ENCODE data around the gene KRTAP9-7.

Gene KRTAP9-7

GRCh38 chr17:41304091-41304490 is 28.6 kb downstream of the KRTAP9-7 start:
- H3K9ac ChIP-seq (ENCODE audit: insufficient read length, low read depth): no peak overlapping the region
- no peaks in the 10 kb centered on the region for H3K9me3 ChIP-seq (ENCODE audit: insufficient read depth, low read length)
- no peak for TF ChIP-seq ZNF274 (IDR thresholded peaks at IDR 0.05; ENCODE audit: low read depth, low read length)
- TF ChIP-seq YY1 (IDR thresholded peaks at IDR 0.05; ENCODE audit: insufficient read depth, insufficient read length): no peak
- TF ChIP-seq SUZ12 (IDR thresholded peaks at IDR 0.05; ENCODE audit: extremely low read depth, insufficient read depth, insufficient read length): no peak
- no peak overlapping the region for H3K4me3 ChIP-seq (ENCODE audit: insufficient read length, low read depth)
- no peak for DNase-seq (ENCODE audit: low read depth, low spot score)
- no peaks in the 10 kb centered on the region for H3K27me3 ChIP-seq (ENCODE audit: insufficient read depth, insufficient read length)
- H3K36me3 ChIP-seq (ENCODE audit: insufficient read depth, insufficient read length, low read length): no peaks in the 10 kb centered on the region
- no peaks in the 10 kb centered on the region for H3K4me1 ChIP-seq (ENCODE audit: insufficient read depth, insufficient read length)

GRCh38 chr17:41307647-41308046 is 32.1 kb downstream of the KRTAP9-7 start:
- no peak for TF ChIP-seq YY1 (IDR thresholded peaks at IDR 0.05; ENCODE audit: insufficient read depth, insufficient read length)
- TF ChIP-seq ZNF274 (IDR thresholded peaks at IDR 0.05; ENCODE audit: low read depth, low read length): no peak
- TF ChIP-seq SUZ12 (IDR thresholded peaks at IDR 0.05; ENCODE audit: extremely low read depth, insufficient read depth, insufficient read length): no peak
- no peaks in the 10 kb centered on the region for H3K9me3 ChIP-seq (ENCODE audit: insufficient read depth, low read length)
- H3K36me3 ChIP-seq (ENCODE audit: insufficient read depth, insufficient read length, low read length): no peaks in the 10 kb centered on the region
- no peak for DNase-seq (ENCODE audit: low read depth, low spot score)
- H3K4me3 ChIP-seq (ENCODE audit: insufficient read length, low read depth): no peak overlapping the region
- no peaks in the 10 kb centered on the region for H3K27me3 ChIP-seq (ENCODE audit: insufficient read depth, insufficient read length)
- no peaks in the 10 kb centered on the region for H3K4me1 ChIP-seq (ENCODE audit: insufficient read depth, insufficient read length)
- no peak overlapping the region for H3K9ac ChIP-seq (ENCODE audit: insufficient read length, low read depth)

GRCh38 chr17:41308251-41308917 is 32.9 kb downstream of the KRTAP9-7 start:
- Histone ChIP-seq H3K9me3 (ENCODE audit: insufficient read depth, low read length) (no peaks in the 10 kb centered on the region), H3K4me1 (ENCODE audit: insufficient read depth, insufficient read length) (no peaks in the 10 kb centered on the region), H3K4me3 (ENCODE audit: insufficient read length, low read depth) (no peak overlapping the region), H3K27me3 (ENCODE audit: insufficient read depth, insufficient read length) (no peaks in the 10 kb centered on the region), H3K9ac (ENCODE audit: insufficient read length, low read depth) (no peak overlapping the region), H3K36me3 (ENCODE audit: insufficient read depth, insufficient read length, low read length) (no peaks in the 10 kb centered on the region)
- TF ChIP-seq YY1 (IDR thresholded peaks at IDR 0.05; ENCODE audit: insufficient read depth, insufficient read length) (no peak), SUZ12 (IDR thresholded peaks at IDR 0.05; ENCODE audit: extremely low read depth, insufficient read depth, insufficient read length) (no peak), ZNF274 (IDR thresholded peaks at IDR 0.05; ENCODE audit: low read depth, low read length) (no peak)
- DNase-seq (ENCODE audit: low read depth, low spot score): no peak

GRCh38 chr17:41308918-41309359 is 33.4 kb downstream of the KRTAP9-7 start, which contains the start of gene KRTAP16-1:
TSS of gene KRTAP16-1 (minus strand) at chr17:41309309. CDS start at chr17:41309253, 56 bp downstream.
- TF ChIP-seq SUZ12 (IDR thresholded peaks at IDR 0.05; ENCODE audit: extremely low read depth, insufficient read depth, insufficient read length) (no peak), YY1 (IDR thresholded peaks at IDR 0.05; ENCODE audit: insufficient read depth, insufficient read length) (no peak), ZNF274 (IDR thresholded peaks at IDR 0.05; ENCODE audit: low read depth, low read length) (no peak)
- Histone ChIP-seq H3K9ac (ENCODE audit: insufficient read length, low read depth) (no peak within 1 kb of the TSS), H3K9me3 (ENCODE audit: insufficient read depth, low read length) (no peaks in the 10 kb centered on the region), H3K36me3 (ENCODE audit: insufficient read depth, insufficient read length, low read length) (no peaks in the 10 kb centered on the region), H3K4me1 (ENCODE audit: insufficient read depth, insufficient read length) (no peaks in the 10 kb centered on the region), H3K4me3 (ENCODE audit: insufficient read length, low read depth) (no peak within 1 kb of the TSS), H3K27me3 (ENCODE audit: insufficient read depth, insufficient read length) (no peaks in the 10 kb centered on the region)
- no peak for DNase-seq (ENCODE audit: low read depth, low spot score)

DNA sequence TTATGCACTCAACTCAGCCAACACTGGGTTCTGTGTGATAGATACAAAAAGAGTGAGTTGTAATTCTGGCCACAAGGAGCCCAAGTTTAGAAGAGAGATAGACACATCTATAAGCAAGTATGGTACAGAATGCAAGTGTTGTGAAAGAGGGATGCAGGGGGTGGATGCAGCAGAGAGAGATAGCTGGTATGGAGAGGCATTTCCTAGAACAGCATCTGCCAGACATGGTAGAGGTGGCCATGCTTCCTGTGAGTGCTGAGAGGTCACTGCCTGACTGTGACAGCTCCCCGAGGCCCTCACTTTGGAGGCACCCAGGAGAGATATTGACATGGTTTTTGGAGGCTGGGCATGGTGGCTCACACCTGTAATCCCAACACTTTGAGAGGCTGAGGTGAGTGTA is 35.6 kb downstream of the KRTAP9-7 start:
- no peaks in the 10 kb centered on the region for H3K36me3 ChIP-seq (ENCODE audit: insufficient read depth, insufficient read length, low read length)
- no peak for TF ChIP-seq YY1 (IDR thresholded peaks at IDR 0.05; ENCODE audit: insufficient read depth, insufficient read length)
- TF ChIP-seq SUZ12 (IDR thresholded peaks at IDR 0.05; ENCODE audit: extremely low read depth, insufficient read depth, insufficient read length): no peak
- no peak for TF ChIP-seq ZNF274 (IDR thresholded peaks at IDR 0.05; ENCODE audit: low read depth, low read length)
- H3K27me3 ChIP-seq (ENCODE audit: insufficient read depth, insufficient read length): no peaks in the 10 kb centered on the region
- no peak for DNase-seq (ENCODE audit: low read depth, low spot score)
- H3K4me3 ChIP-seq (ENCODE audit: insufficient read length, low read depth): no peak overlapping the region
- no peaks in the 10 kb centered on the region for H3K9me3 ChIP-seq (ENCODE audit: insufficient read depth, low read length)
- no peaks in the 10 kb centered on the region for H3K4me1 ChIP-seq (ENCODE audit: insufficient read depth, insufficient read length)
- no peak overlapping the region for H3K9ac ChIP-seq (ENCODE audit: insufficient read length, low read depth)

DNA sequence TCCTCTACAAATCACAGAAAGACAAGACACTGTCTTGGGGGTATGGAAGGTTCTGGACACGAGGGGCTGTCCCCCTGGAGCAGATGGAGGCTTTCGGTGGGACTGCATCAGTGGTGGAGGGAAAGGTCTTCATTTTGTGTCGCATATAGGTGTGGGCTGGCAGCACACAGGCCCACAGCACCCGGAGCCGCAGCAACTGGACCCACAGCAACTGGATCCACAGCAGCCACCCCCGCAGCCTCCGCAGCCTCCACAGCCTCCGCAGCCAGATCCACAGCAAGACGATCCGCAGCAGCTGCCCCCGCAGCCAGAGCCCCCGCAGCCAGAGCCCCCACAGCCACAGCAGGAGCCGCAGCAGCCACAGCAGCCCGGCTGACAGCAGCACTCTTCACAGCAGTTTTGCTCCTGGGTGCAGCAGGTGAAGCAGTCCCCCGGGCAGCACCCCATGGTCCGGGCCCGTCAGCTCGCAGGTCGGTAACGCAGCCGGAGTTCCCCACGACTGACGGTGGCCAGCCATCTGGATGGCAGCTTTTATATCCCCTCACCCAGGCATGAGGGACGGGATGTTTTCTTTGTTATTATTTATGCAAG is 39.8 kb downstream of the KRTAP9-7 start, which contains the start of gene KRTAP17-1:
Gene KRTAP17-1 (minus strand): TSS at position 507 of the 591 bp plus-strand sequence. CDS start 60 bp downstream, at position 447.
- Histone ChIP-seq H3K36me3 (ENCODE audit: insufficient read depth, insufficient read length, low read length) (no peaks in the 10 kb centered on the region), H3K9ac (ENCODE audit: insufficient read length, low read depth) (no peak within 1 kb of the TSS), H3K4me3 (ENCODE audit: insufficient read length, low read depth) (no peak within 1 kb of the TSS), H3K4me1 (ENCODE audit: insufficient read depth, insufficient read length) (no peaks in the 10 kb centered on the region), H3K27me3 (ENCODE audit: insufficient read depth, insufficient read length) (no peaks in the 10 kb centered on the region), H3K9me3 (ENCODE audit: insufficient read depth, low read length) (peaks cover 13% of the 10 kb centered on the region)
- DNase-seq (ENCODE audit: low read depth, low spot score): no peak
- no peak for TF ChIP-seq YY1 (IDR thresholded peaks at IDR 0.05; ENCODE audit: insufficient read depth, insufficient read length)
- no peak for TF ChIP-seq SUZ12 (IDR thresholded peaks at IDR 0.05; ENCODE audit: extremely low read depth, insufficient read depth, insufficient read length)
- TF ChIP-seq ZNF274 (IDR thresholded peaks at IDR 0.05; ENCODE audit: low read depth, low read length): no peak

DNA sequence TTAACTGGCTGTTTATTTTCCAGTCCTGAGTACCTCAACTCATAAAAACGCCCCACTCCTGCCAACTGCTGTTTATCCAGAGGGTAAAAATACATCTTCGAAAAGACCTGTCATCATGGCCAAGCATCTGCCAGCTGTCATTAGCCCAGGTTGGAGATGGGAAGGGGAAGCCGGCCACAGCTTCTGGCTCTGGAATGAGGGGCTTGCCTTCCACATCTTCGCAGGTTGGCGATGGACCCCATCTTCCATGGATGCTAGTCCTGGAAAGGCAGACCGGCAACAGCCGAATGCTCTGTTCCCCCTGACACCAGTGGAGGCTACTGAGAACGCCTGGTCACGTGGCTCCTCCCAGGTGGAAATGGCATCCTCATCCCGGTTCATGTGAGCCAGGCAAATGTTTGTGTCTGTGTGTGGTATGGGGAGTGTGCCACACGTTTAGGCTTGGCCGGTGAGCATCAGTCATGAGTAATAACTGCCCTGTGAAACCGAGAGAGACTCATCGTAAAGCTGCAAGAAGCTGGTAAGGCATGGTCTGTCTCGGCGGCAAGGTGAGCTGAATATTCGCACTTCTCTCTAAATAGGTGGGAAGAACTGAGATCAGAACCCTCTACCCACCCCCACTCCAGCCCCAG is 40.4 kb downstream of the KRTAP9-7 start:
- no peak overlapping the region for H3K9ac ChIP-seq (ENCODE audit: insufficient read length, low read depth)
- peaks cover 13% of the 10 kb centered on the region for H3K9me3 ChIP-seq (ENCODE audit: insufficient read depth, low read length)
- H3K4me3 ChIP-seq (ENCODE audit: insufficient read length, low read depth): no peak overlapping the region
- H3K27me3 ChIP-seq (ENCODE audit: insufficient read depth, insufficient read length): no peaks in the 10 kb centered on the region
- TF ChIP-seq YY1 (IDR thresholded peaks at IDR 0.05; ENCODE audit: insufficient read depth, insufficient read length) (no peak), ZNF274 (IDR thresholded peaks at IDR 0.05; ENCODE audit: low read depth, low read length) (no peak), SUZ12 (IDR thresholded peaks at IDR 0.05; ENCODE audit: extremely low read depth, insufficient read depth, insufficient read length) (no peak)
- no peaks in the 10 kb centered on the region for H3K4me1 ChIP-seq (ENCODE audit: insufficient read depth, insufficient read length)
- DNase-seq (ENCODE audit: low read depth, low spot score): no peak
- H3K36me3 ChIP-seq (ENCODE audit: insufficient read depth, insufficient read length, low read length): no peaks in the 10 kb centered on the region

Data from NT2/D1 (cell line).